Epithelial cell of proximal tubule (primary cell): ENCODE results near the gene ZWILCH. TPM values are rescaled to one million over a fixed set of nuclear protein-coding genes. Genes with fewer than 3 reads are reported as not detected.
A peak's percentile ranks its signal among the peaks of the same experiment; 100 is the strongest.
"Not testable (repeated sequence)": the region's sequence is repeated elsewhere in the genome, so short reads cannot be mapped to it uniquely, and the experiment has no call there.

Source experiments
- DNase-seq: peaks from one replicate; pipeline ENCODE4 v3.0.0-alpha.2; 2011; ENCODE audit warnings: low read depth
- H3K4me3 ChIP-seq: 2 replicates; pipeline ENCODE4 v1.5.1; 2011; ENCODE audit warnings: low read depth, mild to moderate bottlenecking, low read length
- CTCF ChIP-seq: conservative IDR thresholded peaks from 2 replicates; pipeline ENCODE4 v1.5.1; 2012; ENCODE audit warnings: low read depth, mild to moderate bottlenecking, low read length
- total RNA-seq: library from RNA; depleted of rRNA; stranded (reverse); fragments of >200 nt; gene quantifications from 2 replicates; pipeline ENCODE4 v1.2.3, GENCODE V29; 2015

Gene ZWILCH
- total RNA-seq, 1 donor from 2014 or later: 30.6 TPM

- H3K4me3 ChIP-seq: no peak overlapping the region
- DNase-seq: no peak
- TF ChIP-seq CTCF: no peak
These were observed 15.8 kb upstream of the ZWILCH start for GRCh38 chr15:66489179-66489791.

GRCh38 chr15:66491846-66492245, 13.3 kb upstream of the ZWILCH start:
- TF ChIP-seq CTCF: no peak
- H3K4me3 ChIP-seq: no peak overlapping the region

DNA sequence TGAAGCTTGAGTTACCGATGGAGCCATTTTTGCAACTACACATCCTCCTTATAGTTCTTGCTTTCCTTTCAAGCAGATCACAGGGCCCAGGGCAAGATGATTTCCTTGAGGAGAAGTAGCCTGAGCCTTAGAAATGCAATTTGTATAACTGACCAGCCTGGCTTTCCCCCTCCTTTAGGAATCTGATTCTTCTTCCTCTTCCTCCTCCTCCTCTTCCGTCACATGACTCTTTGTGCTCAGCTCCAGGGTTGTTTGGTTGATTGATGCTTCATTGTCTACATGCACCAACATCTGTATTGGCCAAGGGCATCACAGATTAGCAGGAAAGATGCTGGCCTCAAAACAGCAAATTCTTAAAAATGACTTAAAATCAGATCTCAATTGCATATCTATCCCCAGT, 10.9 kb upstream of the ZWILCH start:
- no peak overlapping the region for H3K4me3 ChIP-seq
- TF ChIP-seq CTCF: no peak
- DNase-seq: no peak

More at GRCh38 chr15:66491846-66492245, 13.3 kb upstream of the ZWILCH start:
- DNase-seq: no peak

DNA sequence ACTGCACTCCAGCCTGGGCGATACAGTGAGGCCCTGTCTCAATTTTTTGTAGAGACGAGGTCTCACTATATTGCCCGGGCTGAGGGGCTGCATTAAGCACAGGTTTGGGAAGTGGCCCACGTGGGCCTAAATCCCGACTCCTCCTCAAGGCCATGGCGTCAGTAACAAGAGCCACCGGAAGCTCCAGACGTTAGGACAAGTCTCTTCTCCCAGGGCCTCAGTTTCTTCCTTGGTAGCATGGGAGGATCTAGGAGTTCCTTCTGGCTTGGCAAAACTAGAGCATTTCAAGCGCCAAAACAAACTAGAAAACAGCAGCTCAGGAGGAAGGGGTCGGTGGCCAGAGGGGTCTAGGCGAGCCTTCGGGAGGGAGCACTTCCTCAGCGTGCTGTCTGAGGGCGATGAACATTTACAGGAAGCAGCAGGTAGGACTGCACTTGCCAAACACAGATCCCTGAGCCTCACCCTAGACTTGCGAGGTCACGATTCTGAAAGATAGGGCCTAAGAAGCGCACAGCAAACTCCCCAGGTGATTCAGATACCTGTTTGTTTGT, 8.1 kb upstream of the ZWILCH start:
- no peak for DNase-seq
- TF ChIP-seq CTCF: no peak
- H3K4me3 ChIP-seq: peak overlapping the region; percentile 71

DNA sequence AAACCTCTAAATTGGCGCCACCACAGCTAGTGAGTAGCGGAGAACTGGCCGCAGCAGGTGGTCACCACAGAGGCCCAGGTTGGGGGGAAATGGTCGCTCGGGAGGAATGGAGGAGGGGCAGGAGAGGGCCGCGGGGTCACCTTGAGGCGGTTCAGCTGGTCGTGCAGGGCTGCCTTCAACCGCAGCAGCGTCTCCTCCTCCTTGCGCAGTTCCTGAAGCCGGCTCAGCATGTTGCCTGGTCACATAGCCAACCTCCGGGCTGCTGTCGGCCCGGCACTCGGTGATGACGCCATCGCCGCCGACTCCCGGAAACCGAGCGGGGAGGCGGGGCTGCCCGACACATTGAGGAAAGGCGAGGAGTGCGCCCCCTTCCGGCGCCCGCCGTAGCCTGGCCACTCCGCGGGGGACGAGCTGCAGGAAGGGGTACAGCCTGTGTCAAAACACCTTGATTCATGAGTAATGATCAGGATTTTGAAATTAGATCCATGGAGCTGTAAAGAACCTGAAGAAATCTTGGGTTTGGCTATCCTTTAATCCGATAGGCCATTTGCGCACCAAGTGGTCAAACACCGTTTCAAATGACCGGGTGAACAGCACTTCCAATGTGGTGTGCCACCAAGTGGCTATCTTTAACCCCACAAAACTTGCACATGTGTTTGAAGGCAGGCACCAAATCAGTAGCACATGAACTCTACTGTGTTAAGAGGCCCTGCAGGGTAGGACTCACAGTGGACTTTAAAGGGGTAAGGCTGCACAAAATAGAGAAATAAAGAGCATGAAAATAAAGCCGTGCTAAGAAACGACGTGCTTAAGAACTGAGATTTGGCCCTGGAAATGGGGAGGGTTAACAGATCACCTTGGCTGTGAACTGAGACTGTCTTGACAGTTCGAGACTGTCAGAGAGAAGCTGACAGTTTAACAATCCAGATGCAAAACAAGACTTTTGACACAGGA, 7.3 kb upstream of the ZWILCH start, which contains the start of gene SNAPC5:
TSS of gene SNAPC5 (minus strand) at position 261 of the 954 bp plus-strand sequence. CDS start at position 230, 31 bp downstream.
- DNase-seq: peak; percentile 42
- H3K4me3 ChIP-seq: peak within 1 kb of the TSS; percentile 71
- TF ChIP-seq CTCF: peak; percentile 91

DNA sequence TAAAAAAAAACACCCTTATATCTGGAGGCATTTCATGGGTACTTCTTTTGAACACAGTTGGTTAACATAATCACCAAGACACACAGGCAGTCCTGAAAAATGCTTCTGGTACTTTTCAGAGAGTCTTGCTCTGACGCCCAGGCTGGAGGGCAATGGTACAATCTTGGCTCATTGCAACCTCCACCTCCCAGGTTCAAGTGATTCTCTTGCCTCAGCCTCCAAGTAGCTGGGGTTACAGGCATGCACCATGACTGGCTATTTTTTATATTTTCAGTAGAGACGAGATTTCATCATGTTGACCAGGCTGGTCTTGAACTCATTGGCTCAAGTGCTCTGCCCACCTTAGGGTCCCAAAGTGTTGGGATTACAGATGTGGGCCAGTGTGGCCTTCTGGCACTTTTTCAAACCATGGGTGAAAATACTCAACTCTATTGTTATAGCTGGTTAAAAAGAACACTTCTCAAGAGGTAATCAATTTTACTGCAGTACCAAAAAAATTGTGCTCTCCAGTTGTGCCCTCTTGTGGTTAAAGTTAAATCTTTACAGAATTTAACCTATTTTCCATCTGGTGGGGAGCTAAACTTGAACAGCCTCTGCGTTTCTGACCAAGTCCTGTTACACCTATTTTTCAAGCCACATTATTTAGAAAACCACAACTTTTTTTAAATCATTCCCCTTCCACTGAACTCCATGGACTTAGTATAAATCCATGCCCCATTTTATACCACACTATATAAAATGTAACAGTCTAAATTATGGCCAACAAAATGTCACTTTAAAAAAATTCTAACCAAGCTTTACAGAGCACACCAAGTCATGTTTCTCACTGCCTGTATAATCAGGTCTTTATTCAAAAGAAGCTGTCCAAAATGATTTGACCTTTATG, 6.4 kb upstream of the ZWILCH start:
- no peak overlapping the region for H3K4me3 ChIP-seq
- no peak for DNase-seq
- TF ChIP-seq CTCF: peak; percentile 43

- DNase-seq, H3K4me3 ChIP-seq: not testable (repeated sequence)
These were observed 4.8 kb upstream of the ZWILCH start for GRCh38 chr15:66500346-66500745.
